HL-60/S4 (cell line): Measurements from ENCODE around the gene GPR155.

Source experiments
- in situ Hi-C: fragments of 300-500 bp; cut with MboI; formaldehyde crosslinking; loops from 2 replicates; pipeline ENCODE4 v1.14.3; 2022; ENCODE audit warnings: low sequenced_read_pairs

Gene GPR155, protein sequence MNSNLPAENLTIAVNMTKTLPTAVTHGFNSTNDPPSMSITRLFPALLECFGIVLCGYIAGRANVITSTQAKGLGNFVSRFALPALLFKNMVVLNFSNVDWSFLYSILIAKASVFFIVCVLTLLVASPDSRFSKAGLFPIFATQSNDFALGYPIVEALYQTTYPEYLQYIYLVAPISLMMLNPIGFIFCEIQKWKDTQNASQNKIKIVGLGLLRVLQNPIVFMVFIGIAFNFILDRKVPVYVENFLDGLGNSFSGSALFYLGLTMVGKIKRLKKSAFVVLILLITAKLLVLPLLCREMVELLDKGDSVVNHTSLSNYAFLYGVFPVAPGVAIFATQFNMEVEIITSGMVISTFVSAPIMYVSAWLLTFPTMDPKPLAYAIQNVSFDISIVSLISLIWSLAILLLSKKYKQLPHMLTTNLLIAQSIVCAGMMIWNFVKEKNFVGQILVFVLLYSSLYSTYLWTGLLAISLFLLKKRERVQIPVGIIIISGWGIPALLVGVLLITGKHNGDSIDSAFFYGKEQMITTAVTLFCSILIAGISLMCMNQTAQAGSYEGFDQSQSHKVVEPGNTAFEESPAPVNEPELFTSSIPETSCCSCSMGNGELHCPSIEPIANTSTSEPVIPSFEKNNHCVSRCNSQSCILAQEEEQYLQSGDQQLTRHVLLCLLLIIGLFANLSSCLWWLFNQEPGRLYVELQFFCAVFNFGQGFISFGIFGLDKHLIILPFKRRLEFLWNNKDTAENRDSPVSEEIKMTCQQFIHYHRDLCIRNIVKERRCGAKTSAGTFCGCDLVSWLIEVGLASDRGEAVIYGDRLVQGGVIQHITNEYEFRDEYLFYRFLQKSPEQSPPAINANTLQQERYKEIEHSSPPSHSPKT

GRCh38 chr2:174486563-174487107 lies at the start of gene GPR155:
Gene GPR155 (minus strand): TSS chr2:174487029. CDS start chr2:174481956, 5,073 bp downstream.
- in situ Hi-C loops: no loop called here

GRCh38 chr2:174535757-174536703 lies 49.2 kb upstream of the GPR155 start:
- in situ Hi-C loops: loop anchor here (5.0 kb wide), 1 partner anchor 69 kb away; no protein-coding TSS in a partner anchor

DNA sequence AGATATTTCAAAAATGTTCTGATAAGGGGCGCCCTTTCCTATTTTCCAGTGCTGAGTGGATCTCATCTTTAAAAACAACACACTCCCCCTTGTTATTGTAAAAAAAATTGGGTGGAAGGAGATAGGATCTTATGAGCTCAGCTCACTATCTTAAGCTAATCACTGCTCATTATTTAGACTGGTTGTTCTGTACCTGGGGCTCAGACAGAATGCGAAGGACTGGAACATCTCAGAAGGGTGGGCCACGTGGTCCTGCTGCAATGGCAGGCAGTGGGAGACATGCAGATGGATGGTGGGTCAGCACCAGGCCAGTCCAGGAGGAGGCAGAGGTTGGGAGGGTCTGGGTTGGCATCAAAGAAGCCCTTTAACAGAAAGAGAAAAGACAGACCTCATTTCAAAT lies 48.3 kb upstream of the GPR155 start:
- in situ Hi-C loops: loop anchor here (5.0 kb wide), 1 partner anchor 68 kb away; no protein-coding TSS in a partner anchor

GRCh38 chr2:174529916-174530315 lies 43.1 kb upstream of the GPR155 start:
- in situ Hi-C loops: no loop called here

DNA sequence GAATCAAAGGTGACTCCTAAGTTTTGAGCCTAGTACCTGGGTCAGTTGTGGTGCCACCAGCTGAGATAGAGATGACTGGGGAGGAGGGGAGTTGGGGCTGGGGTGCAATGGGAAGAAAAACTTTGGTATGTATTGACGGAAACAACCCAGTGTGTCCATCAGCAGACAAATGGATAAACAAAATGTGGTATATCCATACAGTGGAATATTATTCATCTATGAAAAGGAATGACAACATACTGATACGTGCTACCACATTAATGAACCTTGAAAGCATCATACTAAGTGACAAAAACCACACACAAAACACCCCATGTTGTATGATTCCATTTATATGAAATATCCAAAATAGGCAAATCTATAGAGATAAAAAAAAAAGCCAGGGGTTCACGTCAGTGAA lies 41.1 kb upstream of the GPR155 start:
- in situ Hi-C loops: no loop called here

- in situ Hi-C loops: no loop called here
Observed at GRCh38 chr2:174527101-174527721, 40.4 kb upstream of the GPR155 start.

DNA sequence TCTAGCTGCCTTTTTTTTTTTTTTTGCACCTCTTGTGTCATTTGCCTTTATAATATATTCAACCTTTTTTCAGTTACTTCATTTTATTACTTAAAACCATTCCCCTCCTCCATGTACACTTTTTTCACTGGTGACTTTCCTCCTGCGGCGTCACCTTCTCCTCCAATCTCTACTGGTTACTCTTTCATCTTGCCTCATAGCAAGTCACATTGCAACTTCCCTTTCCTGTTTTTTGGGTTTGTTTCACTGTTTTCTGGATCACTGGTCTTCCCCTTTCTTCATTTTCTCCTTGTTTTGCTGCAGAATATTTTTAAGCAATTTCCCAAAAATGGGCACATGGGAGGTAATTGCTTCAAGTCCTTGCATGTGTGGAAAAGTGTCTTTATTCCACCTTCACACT lies 37.7 kb upstream of the GPR155 start:
- in situ Hi-C loops: no loop called here

GRCh38 chr2:174522553-174522952 lies 35.7 kb upstream of the GPR155 start:
- in situ Hi-C loops: no loop called here

DNA sequence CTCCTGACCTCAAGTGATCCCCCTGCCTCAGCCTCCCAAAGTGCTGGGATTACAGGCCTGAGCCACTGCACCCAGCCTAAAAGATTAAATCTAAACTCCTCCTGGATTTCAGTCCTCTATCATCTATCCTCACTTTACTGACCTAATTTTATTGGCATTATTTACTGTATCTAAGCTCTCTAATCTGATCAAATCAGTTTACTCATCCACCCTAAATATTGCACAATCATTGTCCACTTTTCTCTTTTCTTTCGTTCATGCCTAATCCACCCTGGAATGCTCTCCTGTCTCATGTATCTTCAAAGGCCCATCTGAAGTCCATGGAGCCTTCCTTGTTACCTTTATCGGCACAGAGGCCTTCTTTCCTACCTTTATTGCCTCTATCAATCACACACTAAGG lies 31.6 kb upstream of the GPR155 start:
- in situ Hi-C loops: no loop called here

DNA sequence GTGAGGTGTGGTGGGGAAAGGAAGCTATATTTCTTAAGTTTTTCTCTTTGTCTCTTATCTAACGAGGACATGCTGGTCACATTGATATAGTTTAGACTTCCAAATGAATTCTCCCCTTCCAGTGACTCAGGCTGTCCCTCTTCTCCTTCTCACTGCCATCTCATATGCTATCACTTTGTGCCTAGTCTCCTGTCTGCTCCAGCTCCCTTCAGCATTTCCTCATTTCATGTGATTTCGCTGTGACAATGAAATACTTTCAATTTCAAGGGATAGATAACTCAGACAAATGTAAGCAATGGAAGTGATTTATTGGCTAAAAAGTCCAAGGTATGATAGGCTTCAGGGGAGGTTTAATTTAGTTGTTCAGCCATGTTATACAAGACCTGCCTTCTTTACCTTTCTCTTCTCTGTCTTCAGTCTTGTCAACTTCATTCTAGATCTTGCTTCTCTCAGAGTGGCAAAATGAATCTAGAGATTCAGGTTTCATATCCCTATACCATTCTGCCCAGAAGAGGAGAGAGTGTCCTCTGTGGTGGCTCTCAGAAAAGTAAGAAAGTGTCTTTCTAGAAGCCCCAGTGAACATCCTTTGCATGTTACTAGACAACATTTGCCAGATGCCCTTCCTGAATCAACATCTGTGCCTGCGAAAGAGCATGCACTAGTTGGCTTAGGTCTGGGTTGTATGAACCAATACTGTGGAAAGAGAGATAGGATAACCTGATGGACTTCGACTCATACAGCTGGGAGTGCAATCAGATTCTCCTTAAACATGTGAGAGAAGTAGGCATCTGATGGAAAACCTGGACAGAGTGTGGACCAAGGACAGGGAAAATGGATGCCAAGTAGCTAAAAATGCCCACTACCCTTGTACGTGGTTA lies 29.9 kb upstream of the GPR155 start:
- in situ Hi-C loops: no loop called here

DNA sequence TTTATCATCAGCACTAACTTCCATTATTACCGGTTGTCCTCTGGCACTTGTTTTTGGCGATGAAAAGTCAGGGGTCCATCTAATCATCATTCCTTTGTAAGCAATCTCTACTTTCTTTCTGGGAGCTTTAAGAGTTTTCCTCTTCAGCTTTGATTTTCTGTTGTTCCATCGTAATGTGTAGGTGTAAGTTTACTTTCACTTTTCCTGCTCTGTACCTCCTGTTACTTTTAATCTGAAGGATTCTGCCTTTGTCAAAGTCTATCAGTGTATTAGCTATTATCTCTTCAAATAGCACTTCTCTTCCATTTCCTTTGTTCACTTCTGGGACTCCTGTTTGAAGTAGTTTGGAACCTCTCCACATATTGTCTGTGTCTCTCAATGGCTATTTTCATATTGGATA lies 25.5 kb upstream of the GPR155 start:
- in situ Hi-C loops: no loop called here

DNA sequence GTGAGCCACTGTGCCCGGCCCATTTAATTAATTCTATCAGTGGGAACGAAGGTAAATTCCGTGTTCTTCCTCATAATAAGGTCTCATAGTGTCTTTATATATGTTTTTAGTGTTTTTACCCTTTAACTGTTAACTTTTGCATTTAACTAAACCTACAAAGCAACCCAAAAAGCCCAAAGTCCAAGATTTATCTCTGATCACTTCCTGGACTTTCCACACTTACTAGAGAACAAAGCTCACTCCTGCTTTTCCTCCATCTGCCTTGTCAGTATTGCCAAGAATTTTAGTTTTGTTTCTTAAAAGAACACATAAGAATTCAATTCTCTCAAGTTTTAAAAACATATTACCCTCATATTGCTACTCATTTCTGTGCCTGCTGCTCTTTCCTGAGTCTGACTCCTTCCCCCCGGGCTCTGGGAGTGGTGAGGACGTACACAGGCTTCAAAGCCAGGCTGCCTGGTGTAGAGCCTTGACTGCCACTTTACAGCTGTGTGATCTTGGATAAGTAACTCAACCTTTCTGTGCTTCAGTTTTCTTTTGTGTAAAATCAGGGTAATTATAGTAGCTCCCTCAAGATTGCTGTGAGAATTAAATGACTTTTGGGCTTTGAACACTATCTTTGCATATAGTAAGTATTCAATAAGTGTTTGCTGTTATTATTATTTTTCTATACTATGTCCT lies 24.9 kb upstream of the GPR155 start:
- in situ Hi-C loops: no loop called here

DNA sequence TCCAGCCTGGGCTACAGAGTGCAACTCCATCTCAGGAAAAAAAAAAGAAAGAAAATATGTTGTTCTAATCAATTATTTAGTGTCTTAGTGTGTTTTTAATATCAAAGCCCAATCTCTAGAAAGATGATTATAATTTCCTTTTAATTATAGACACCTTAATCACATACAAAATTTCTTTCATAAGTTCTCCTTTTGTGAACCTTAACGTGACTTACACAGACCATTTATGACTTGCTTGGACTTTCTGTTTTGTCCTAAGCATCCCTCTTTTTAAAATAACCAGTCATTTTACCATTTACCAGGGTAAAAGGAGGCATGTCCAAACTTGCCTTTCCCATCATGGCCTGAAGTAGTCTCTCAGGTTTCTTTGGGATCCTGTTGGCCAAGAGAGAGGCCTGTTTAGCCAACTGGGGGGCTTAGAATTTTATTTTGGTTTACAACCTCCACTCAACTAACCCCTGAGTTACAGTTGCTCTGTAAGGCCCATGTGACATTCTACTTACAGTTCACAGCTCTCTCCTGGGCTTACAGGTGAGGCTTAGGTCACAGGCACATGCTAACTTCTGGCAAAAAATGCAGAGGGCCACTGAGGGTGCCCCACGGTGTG lies 23.9 kb upstream of the GPR155 start:
- in situ Hi-C loops: no loop called here

- in situ Hi-C loops: no loop called here
Observed at GRCh38 chr2:174503161-174503809, 16.5 kb upstream of the GPR155 start.

DNA sequence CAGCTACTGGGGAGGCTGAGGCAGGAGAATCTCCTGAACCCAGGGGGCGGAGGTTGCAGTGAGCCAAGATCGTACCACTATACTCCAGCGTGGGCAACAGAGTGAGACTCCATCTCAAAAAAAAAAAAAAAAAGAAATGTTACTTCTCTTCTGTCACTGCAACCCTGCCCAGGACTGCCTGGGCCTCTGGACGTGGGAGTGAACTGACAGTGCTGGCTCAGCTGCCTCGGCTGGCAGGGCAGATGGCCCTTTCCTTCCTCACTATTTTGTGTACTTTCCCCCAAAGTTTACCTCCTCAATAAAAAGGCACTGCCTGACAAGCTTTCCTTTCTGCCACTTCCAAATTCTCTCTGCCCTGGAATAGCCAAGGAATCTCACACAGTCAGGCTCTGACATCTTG lies 12.5 kb upstream of the GPR155 start:
- in situ Hi-C loops: no loop called here

DNA sequence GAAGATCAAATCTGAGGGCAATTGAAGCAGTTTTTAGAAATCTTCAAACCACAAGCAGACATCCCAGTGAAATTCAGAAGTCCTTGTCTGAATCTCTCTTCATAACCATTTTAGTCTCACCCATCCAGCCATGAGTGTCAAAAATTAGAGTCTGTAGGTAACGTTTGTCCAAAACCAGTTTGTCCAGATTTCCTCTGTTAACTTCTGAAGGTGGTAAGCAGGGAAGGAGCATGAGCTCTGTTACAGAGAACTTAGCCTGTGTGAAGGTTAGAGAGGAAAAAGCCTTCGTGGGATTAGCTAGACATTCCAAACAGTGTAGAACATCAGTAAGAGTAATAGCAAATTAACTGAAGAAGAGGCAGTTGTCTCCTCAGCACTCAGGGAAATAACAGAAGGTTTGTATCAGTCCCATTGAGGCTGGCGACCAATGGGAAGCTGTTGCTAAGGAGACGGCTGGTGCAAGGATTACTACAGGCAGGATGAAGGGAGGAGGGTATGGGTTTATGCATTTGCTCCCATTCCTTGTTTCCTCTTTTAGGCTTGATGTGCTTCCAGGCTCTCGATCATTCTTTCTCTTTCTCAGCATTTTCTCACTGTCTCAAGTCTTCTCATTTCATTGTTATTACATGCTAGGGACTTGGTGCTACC lies 8.7 kb upstream of the GPR155 start:
- in situ Hi-C loops: no loop called here
